K562 (cell line): Measurements from ENCODE around the gene NMRK1. TPM values are rescaled to one million over a fixed set of nuclear protein-coding genes. Genes with fewer than 3 reads are reported as not detected.

Experiments
- ATAC-seq: fragments of 200-7000 bp; cut with Tn5 transposase; 3 replicates; pipeline ENCODE4 v1.9.1; 2020; ENCODE audit warnings: moderate library complexity
- BruUV-seq: library from RNA; stranded (reverse); fragments of 400-500 nt; replicated peaks from 2 replicates; lab custom pipeline; 2021; lab: Mats Ljungman, UMichigan
- CTCF ChIA-PET: fragments of 300-600 bp; formaldehyde crosslinking; extraction: SDS; loops from one replicate; lab custom pipeline; 2021; ENCODE audit warnings: low intra/inter-chr PET ratio; lab: Yijun Ruan, JAX
- POLR2A ChIA-PET: fragments of 300-600, 350-650 bp; sonication (Branson Sonifier 250); formaldehyde crosslinking; extraction: SDS; loops from one replicate; lab custom pipeline; 2021; ENCODE audit warnings: antibody characterized with exemption, inconsistent platforms; lab: Yijun Ruan, JAX
- DNase-seq, 4 experiments: peaks; one replicate each; pipeline versions ENCODE4 v3.0.0 to v3.0.0-alpha.2; 2011 to 2018; ENCODE audit warnings: low spot score in 3 of 4, mixed read lengths in 3 of 4; ENCODE audit errors: extremely low read depth in 1 of 4
- FAIRE-seq: peaks from 2 replicates; lab custom pipeline; 2011; peaks lifted over from hg19 to GRCh38; lab: Jason Lieb, UNC
- H2AFZ ChIP-seq: 2 replicates; pipeline ENCODE4 v1.6.0; 2011; ENCODE audit warnings: low read depth, low read length, control low read depth, inconsistent platforms
- H3K27ac ChIP-seq: fragments of 200-600 bp; 3 replicates; pipeline ENCODE4 v1.8.0; 2011; ENCODE audit warnings: low read depth, mild to moderate bottlenecking, control low read depth, inconsistent platforms, low read length, moderate library complexity, mixed read lengths; ENCODE audit errors: extremely low read depth
- H3K27me3 ChIP-seq, 2 experiments: fragments of 300-600 bp in 1 of 2; 2 replicates in 1 of 2; 3 replicates in 1 of 2; pipeline versions ENCODE4 v1.6.0 to v1.8.0; 2011; ENCODE audit warnings: inconsistent platforms in 2 of 2, low read length in 2 of 2, mild to moderate bottlenecking in 1 of 2, mixed read lengths in 1 of 2, moderate library complexity in 1 of 2; ENCODE audit not compliant: control insufficient read depth in 2 of 2, insufficient read depth in 2 of 2
- H3K36me3 ChIP-seq: fragments of 300-600 bp; 3 replicates; pipeline ENCODE4 v1.8.0; 2011; ENCODE audit warnings: mild to moderate bottlenecking, low read length, inconsistent platforms; ENCODE audit not compliant: control insufficient read depth, insufficient read depth
- H3K4me1 ChIP-seq, 2 experiments: fragments of 200-600 bp in 1 of 2; replicated peaks in 1 of 2; 2 replicates in 1 of 2; 3 replicates in 1 of 2; pipeline versions ENCODE4 v1.5.1 to v1.8.0; 2011; ENCODE audit warnings: inconsistent platforms in 2 of 2, low read length in 2 of 2, mild to moderate bottlenecking in 1 of 2, mixed read lengths in 1 of 2, moderate library complexity in 1 of 2; ENCODE audit not compliant: control insufficient read depth in 2 of 2, insufficient read depth in 2 of 2
- H3K4me2 ChIP-seq: 2 replicates; pipeline ENCODE4 v1.6.1; 2011; ENCODE audit warnings: low read length, control low read depth, inconsistent platforms, mixed read lengths; ENCODE audit not compliant: insufficient read depth
- H3K4me3 ChIP-seq: fragments of 200-600 bp; sonication (generic), shearing (Covaris generic); 2 replicates; pipeline ENCODE4 v1.5.1; 2016; ENCODE audit warnings: control low read depth, inconsistent platforms
- H3K79me2 ChIP-seq: fragments of 200-600 bp; 3 replicates; pipeline ENCODE4 v1.8.0; 2011; ENCODE audit warnings: low read length, inconsistent platforms; ENCODE audit not compliant: control insufficient read depth, insufficient read depth
- H3K9ac ChIP-seq, 2 experiments: 2 replicates each; pipeline versions ENCODE4 v1.6.0 to v1.6.1; 2011; ENCODE audit warnings: low read depth in 2 of 2, low read length in 2 of 2, control low read depth in 1 of 2, inconsistent platforms in 1 of 2, mild to moderate bottlenecking in 1 of 2, mixed read lengths in 1 of 2; ENCODE audit not compliant: insufficient read depth in 1 of 2
- H3K9me1 ChIP-seq: one replicate; pipeline ENCODE4 v1.6.0; 2011; ENCODE audit warnings: inconsistent platforms, mild to moderate bottlenecking, low read length, moderate library complexity; ENCODE audit not compliant: control insufficient read depth, insufficient read depth
- H3K9me3 ChIP-seq: replicated peaks from 2 replicates; pipeline ENCODE4 v1.5.1; 2011; ENCODE audit warnings: low read depth, low read length, inconsistent platforms; ENCODE audit not compliant: control insufficient read depth, insufficient read depth
- H4K20me1 ChIP-seq: replicated peaks from 2 replicates; pipeline ENCODE4 v1.6.1; 2011; ENCODE audit warnings: low read length, inconsistent platforms, mixed read lengths; ENCODE audit not compliant: control insufficient read depth, insufficient read depth
- ATF3 ChIP-seq, 2 experiments: fragments of 450-650 bp in 1 of 2; sonication (generic) in 1 of 2; formaldehyde crosslinking in 1 of 2; IDR thresholded peaks in 1 of 2; conservative IDR thresholded peaks in 1 of 2; 2 replicates each; pipeline versions ENCODE4 v1.6.1 to v1.8.1; 2016 to 2023; ENCODE audit warnings: mild to moderate bottlenecking in 2 of 2, moderate library complexity in 2 of 2, inconsistent platforms in 1 of 2, missing genetic modification reagents in 1 of 2
- CGGBP1 ChIP-seq: fragments of 250-450 bp; sonication (Bioruptor Pico); IDR thresholded peaks from 2 replicates; pipeline ENCODE4 v1.9.0; 2021; ENCODE audit warnings: mild to moderate bottlenecking
- CREBBP ChIP-seq: IDR thresholded peaks from one replicate; pipeline ENCODE4 v1.6.1; 2012; ENCODE audit warnings: low read depth, mild to moderate bottlenecking, control low read depth, inconsistent platforms, low read length
- DACH1 ChIP-seq: fragments of 450-650 bp; IDR thresholded peaks from 2 replicates; pipeline ENCODE4 v1.6.1; 2018; ENCODE audit not compliant: partially characterized antibody
- ETV1 ChIP-seq: fragments of 450-650 bp; conservative IDR thresholded peaks from 2 replicates; pipeline ENCODE4 v1.6.1; 2016; ENCODE audit warnings: missing genetic modification characterization, control low read depth, low read depth, missing compliant biosample characterization
- HMGXB4 ChIP-seq: sonication (generic); formaldehyde crosslinking; IDR thresholded peaks from 2 replicates; pipeline ENCODE4 v1.8.1; 2023; ENCODE audit warnings: mild to moderate bottlenecking, missing genetic modification reagents
- MAZ ChIP-seq, 2 experiments: fragments of 450-650 bp in 1 of 2; sonication (generic) in 1 of 2; formaldehyde crosslinking; IDR thresholded peaks in 1 of 2; conservative IDR thresholded peaks in 1 of 2; 2 replicates each; pipeline versions ENCODE4 v1.4.0 to v1.5.0; 2020; ENCODE audit warnings: mild to moderate bottlenecking in 1 of 2, missing genetic modification reagents in 1 of 2
- NR2C1 ChIP-seq, 2 experiments: fragments of 450-650 bp; IDR thresholded peaks; 2 replicates each; pipeline ENCODE4 v1.6.1; 2017; ENCODE audit warnings: mild to moderate bottlenecking in 2 of 2, antibody characterized with exemption in 1 of 2, inconsistent platforms in 1 of 2, missing compliant biosample characterization in 1 of 2, missing genetic modification characterization in 1 of 2
- PRMT5 ChIP-seq: sonication (generic); formaldehyde crosslinking; IDR thresholded peaks from 2 replicates; pipeline ENCODE4 v1.5.0; 2020; ENCODE audit warnings: missing genetic modification reagents
- PRPF4 ChIP-seq: fragments of 200-400 bp; formaldehyde crosslinking; IDR thresholded peaks from one replicate; pipeline ENCODE4 v1.6.1; 2017; ENCODE audit warnings: low read length, low read depth, mild to moderate bottlenecking; ENCODE audit not compliant: insufficient read depth, poor library complexity, severe bottlenecking
- PYGO2 ChIP-seq: fragments of 450-650 bp; IDR thresholded peaks from 2 replicates; pipeline ENCODE4 v1.6.1; 2016; ENCODE audit warnings: mild to moderate bottlenecking, missing genetic modification characterization, moderate library complexity, missing compliant biosample characterization
- SMAD1 ChIP-seq: fragments of 150-350 bp; IDR thresholded peaks from 2 replicates; pipeline ENCODE4 v1.6.1; 2014; ENCODE audit warnings: low read length, low read depth; ENCODE audit not compliant: partially characterized antibody
- SMAD2 ChIP-seq: fragments of 150-350 bp; IDR thresholded peaks from 2 replicates; pipeline ENCODE4 v1.6.1; 2014; ENCODE audit warnings: low read depth, mild to moderate bottlenecking, low read length
- TSC22D4 ChIP-seq: fragments of 450-650 bp; IDR thresholded peaks from 2 replicates; pipeline ENCODE4 v1.6.1; 2016; ENCODE audit warnings: missing genetic modification characterization, missing biosample characterization, control low read depth
- ZFX ChIP-seq: sonication (generic); formaldehyde crosslinking; IDR thresholded peaks from 2 replicates; pipeline ENCODE4 v1.8.0; 2022; ENCODE audit warnings: mild to moderate bottlenecking, missing genetic modification reagents, moderate library complexity
- ZNF121 ChIP-seq: sonication (generic); formaldehyde crosslinking; conservative IDR thresholded peaks from 2 replicates; pipeline ENCODE4 v1.8.0; 2022; ENCODE audit warnings: missing genetic modification reagents
- WGBS: fragments of 100-300 bp; shearing (Covaris generic); methylation state at CpG from one replicate; pipeline ENCODE4 v1.1.6; 2016; ENCODE audit warnings: low coverage, mixed read lengths; ENCODE audit not compliant: insufficient coverage; ENCODE audit errors: missing lambda C conversion rate; 5-methylcytosine and 5-hydroxymethylcytosine counted together
- in situ Hi-C: fragments of 300-500 bp; cut with MboI; formaldehyde crosslinking; loops from 4 replicates; pipeline ENCODE4 v1.15.0; 2018; ENCODE audit warnings: inconsistent platforms, mixed read lengths
- intact Hi-C: fragments of 100-400 bp; cut with micrococcal nuclease; formaldehyde crosslinking; loops from 2 replicates; pipeline ENCODE4 v1.14.2; 2022
- polyA plus RNA-seq, 8 experiments: library from polyadenylated mRNA; depleted of rRNA in 4 of 8; stranded (reverse) in 5 of 8; unstranded in 3 of 8; fragments of >200 nt; fragmentation: Nextera tagmentation in 2 of 8; fragmentation: Illumina TruSeq in 1 of 8; extraction: Ambion mirVana in 2 of 8; extraction: Trizol in 1 of 8; gene quantifications; 2 replicates each; pipeline versions ENCODE4 v1.2.1 to v1.2.3, GENCODE V29; 2011 to 2014; ENCODE audit warnings: inconsistent platforms in 1 of 8, missing spikeins in 1 of 8
- total RNA-seq, 7 experiments: library from RNA; depleted of rRNA in 6 of 7; stranded (reverse); fragments of >200 nt in 6 of 7; fragmentation: Illumina TruSeq in 2 of 7; extraction: Trizol in 2 of 7; gene quantifications; 2 replicates each; pipeline versions ENCODE4 v1.2.1 to v1.2.3, GENCODE V29; 2011 to 2021; ENCODE audit warnings: low replicate concordance in 1 of 7

NMRK1 gene
- total and polyA plus RNA-seq, 9 of the 15 experiments (the other 6 are each of a cell fraction or from before 2014, with no cell fraction given), result 1.1 to 3.5 (median 1.7) TPM

- no peak for ATAC-seq
- Histone ChIP-seq H3K27ac (no peak overlapping the region), H3K4me3 (no peak overlapping the region), H3K4me1 (peaks cover 2 to 11% of the 10 kb centered on the region in 2 experiments; a peak in 4 of 5 replicates), H3K9me1 (no peaks in the 10 kb centered on the region)
- CTCF ChIA-PET, result interaction anchor here (0.6 kb wide), 1 partner anchor 79 kb away, joined by 3 read pairs; no protein-coding TSS in a partner anchor
- in situ Hi-C loops, result no loop called here
- TF ChIP-seq ATF3 (IDR thresholded peaks at IDR 0.05) (no peak), ATF3 (CRISPR knock-in tag; conservative IDR thresholded peaks at IDR 0.05) (no peak), DACH1 (no peak), CGGBP1 (CRISPR knock-in tag) (no peak), TSC22D4 (tag) (no peak), ZNF121 (CRISPR knock-in tag) (no peak), NR2C1 (IDR thresholded peaks at IDR 0.05) (no peak), NR2C1 (tag; IDR thresholded peaks at IDR 0.05) (no peak), ETV1 (tag) (no peak), ZFX (CRISPR knock-in tag) (no peak), MAZ (CRISPR knock-in tag; conservative IDR thresholded peaks at IDR 0.05 in 1 of 2, IDR thresholded peaks at IDR 0.05 in 1 of 2) (no peak), HMGXB4 (CRISPR knock-in tag) (no peak), CREBBP (no peak), PYGO2 (tag) (no peak), SMAD1 (no peak), SMAD2 (no peak), PRMT5 (CRISPR knock-in tag) (no peak), PRPF4 (no peak)
- TF ChIP-seq, all 486 proteins: peak for 0
- Histone ChIP-seq H2AFZ (no peak overlapping the region), H3K27me3 (no peaks in the 10 kb centered on the region), H3K9me3 (no peaks in the 10 kb centered on the region), H3K9ac (no peak overlapping the region), H3K79me2 (peaks cover 21% of the 10 kb centered on the region), H3K36me3 (no peaks in the 10 kb centered on the region), H4K20me1 (no peaks in the 10 kb centered on the region), H3K4me2 (no peak overlapping the region)
- no TSS peak for BruUV-seq
- DNase-seq (no peak), FAIRE-seq (no peak)
- WGBS, result 57% methylated on average over 3 of the region's 4 CpGs
- intact Hi-C loops, result no loop called here
- POLR2A ChIA-PET, result interaction anchor here (1.6 kb wide), 1 partner anchor 64 kb away, joined by 3 read pairs; the partner anchor contains the start of gene CARNMT1
These were observed 4.8 kb upstream of the NMRK1 start for GRCh38 chr9:75092766-75093165.
